Body of pancreas (tissue), 4 donors: Measurements from ENCODE around the gene DHCR7. TPM values are rescaled to one million over a fixed set of nuclear protein-coding genes. Genes with fewer than 3 reads are reported as not detected.

Experiments used
- ATAC-seq: fragments of 150-250 bp; one replicate; pipeline ENCODE4 v1.9.1; 2016
- DNase-seq, 4 donors: peaks; one replicate each; pipeline ENCODE4 v3.0.0-alpha.2; 2019
- H3K27ac ChIP-seq, 4 donors: fragments of 200-600 bp; sonication (generic); 1 replicate in 3 of 4; 2 replicates in 1 of 4; pipeline versions ENCODE4 v1.5.1 to v1.6.1; 2016 to 2019; ENCODE audit warnings: mild to moderate bottlenecking in 1 of 4, mixed read lengths in 1 of 4, moderate library complexity in 1 of 4
- H3K27me3 ChIP-seq, 2 donors: fragments of 200-600 bp; sonication (generic); one replicate each; pipeline ENCODE4 v1.6.0; 2016; ENCODE audit warnings: mild to moderate bottlenecking in 1 of 2
- H3K36me3 ChIP-seq, 2 donors: fragments of 200-600 bp; sonication (generic); replicated peaks in 1 of 2; 2 replicates each; pipeline ENCODE4 v1.5.1; 2016; ENCODE audit warnings: low read depth in 2 of 2; ENCODE audit not compliant: insufficient read depth in 1 of 2
- H3K4me1 ChIP-seq: fragments of 200-600 bp; sonication (generic); one replicate; pipeline ENCODE4 v1.6.0; 2016
- H3K4me3 ChIP-seq, 2 donors: fragments of 200-600 bp; sonication (generic); 1 replicate in 1 of 2; 2 replicates in 1 of 2; pipeline ENCODE4 v1.5.1; 2016 to 2019
- H3K9me3 ChIP-seq, 3 donors: fragments of 200-600 bp; sonication (generic); 1 replicate in 2 of 3; 2 replicates in 1 of 3; pipeline ENCODE4 v1.5.1; 2016
- POLR2A ChIP-seq, 3 donors: fragments of 450-650 bp; IDR thresholded peaks; one replicate each; pipeline ENCODE4 v1.6.1; 2016; ENCODE audit warnings: antibody characterized with exemption in 3 of 3, mild to moderate bottlenecking in 2 of 3
- WGBS, 2 donors: methylation state at CpG; one replicate each; pipeline ENCODE4 v1.1.5; 2017; 5-methylcytosine and 5-hydroxymethylcytosine counted together
- intact Hi-C: fragments of 100-400 bp; cut with DNase I; formaldehyde crosslinking; loops from one replicate; pipeline ENCODE4 v1.15.1; 2023
- total RNA-seq, 2 donors: library from RNA; depleted of rRNA; stranded (reverse); fragments of >200 nt; gene quantifications; one replicate each; pipeline ENCODE4 v1.1.0, GENCODE V29; 2016
- TF ChIP-seq, protein P1 (sequence below), 7 experiments: fragments of 450-650 bp in 4 of 7; fragments of 200-600 bp in 3 of 7; sonication (generic) in 3 of 7; IDR thresholded peaks; one replicate each; pipeline ENCODE4 v1.5.1; 2016 to 2019; ENCODE audit warnings: antibody characterized with exemption in 7 of 7

DHCR7 gene
- total RNA-seq, 2 donors from 2014 or later: 15.8 to 16.2 TPM

DNA sequence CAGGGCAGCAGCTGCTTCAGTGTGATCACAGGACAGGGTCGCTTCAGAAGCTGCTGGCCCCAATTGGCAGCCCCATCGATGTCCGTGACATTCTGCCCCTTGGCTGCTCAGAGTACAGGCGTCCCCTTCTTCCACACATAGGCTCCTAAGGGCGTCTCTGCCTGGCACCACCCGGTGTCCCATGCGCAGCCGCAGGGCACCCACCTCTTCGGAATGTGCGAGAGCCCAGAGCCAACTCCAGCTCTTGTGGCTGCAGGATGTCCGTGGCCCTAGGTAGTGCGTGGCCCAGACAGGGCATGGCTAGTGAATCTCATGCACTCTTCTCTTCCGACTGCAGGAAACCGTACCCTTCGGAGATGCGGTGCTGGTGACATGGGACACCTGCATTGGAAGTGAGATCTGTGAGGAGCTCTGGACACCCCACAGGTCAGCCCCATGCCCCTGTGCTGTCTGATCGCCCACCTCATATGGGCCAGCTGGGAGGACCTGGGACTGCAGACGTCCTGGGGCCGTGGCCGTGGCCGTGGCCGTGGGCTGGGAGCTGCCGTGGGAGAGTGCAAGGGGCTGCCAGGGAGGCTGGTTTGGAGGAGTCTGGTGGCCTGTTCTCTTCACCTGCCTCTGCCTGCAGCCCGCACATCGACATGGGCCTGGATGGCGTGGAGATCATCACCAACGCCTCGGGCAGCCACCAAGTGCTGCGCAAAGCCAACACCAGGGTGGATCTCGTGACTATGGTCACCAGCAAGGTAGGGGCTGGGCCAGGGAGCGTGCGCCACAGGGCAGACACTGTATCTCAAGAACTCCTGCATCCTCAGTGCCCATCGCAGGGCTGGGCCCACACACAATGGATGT lies 25.0 kb upstream of the DHCR7 start:
- WGBS, 2 donors: 96 to 98% methylated on average over 18 to 31 of the region's 33 CpGs
- Histone ChIP-seq H3K4me3 (no peak overlapping the region), H3K36me3 (peaks cover 0 to 26% of the 10 kb centered on the region in 2 donors), H3K9me3 (no peaks in the 10 kb centered on the region), H3K27ac (no peak overlapping the region), H3K27me3 (no peaks in the 10 kb centered on the region), H3K4me1 (no peaks in the 10 kb centered on the region)
- no peak for ATAC-seq
- TF ChIP-seq, protein P1, sequence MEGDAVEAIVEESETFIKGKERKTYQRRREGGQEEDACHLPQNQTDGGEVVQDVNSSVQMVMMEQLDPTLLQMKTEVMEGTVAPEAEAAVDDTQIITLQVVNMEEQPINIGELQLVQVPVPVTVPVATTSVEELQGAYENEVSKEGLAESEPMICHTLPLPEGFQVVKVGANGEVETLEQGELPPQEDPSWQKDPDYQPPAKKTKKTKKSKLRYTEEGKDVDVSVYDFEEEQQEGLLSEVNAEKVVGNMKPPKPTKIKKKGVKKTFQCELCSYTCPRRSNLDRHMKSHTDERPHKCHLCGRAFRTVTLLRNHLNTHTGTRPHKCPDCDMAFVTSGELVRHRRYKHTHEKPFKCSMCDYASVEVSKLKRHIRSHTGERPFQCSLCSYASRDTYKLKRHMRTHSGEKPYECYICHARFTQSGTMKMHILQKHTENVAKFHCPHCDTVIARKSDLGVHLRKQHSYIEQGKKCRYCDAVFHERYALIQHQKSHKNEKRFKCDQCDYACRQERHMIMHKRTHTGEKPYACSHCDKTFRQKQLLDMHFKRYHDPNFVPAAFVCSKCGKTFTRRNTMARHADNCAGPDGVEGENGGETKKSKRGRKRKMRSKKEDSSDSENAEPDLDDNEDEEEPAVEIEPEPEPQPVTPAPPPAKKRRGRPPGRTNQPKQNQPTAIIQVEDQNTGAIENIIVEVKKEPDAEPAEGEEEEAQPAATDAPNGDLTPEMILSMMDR (IDR thresholded peaks at IDR 0.05): no peak
- TF ChIP-seq POLR2A (IDR thresholded peaks at IDR 0.05): no peak
- intact Hi-C loops: no loop called here
- no peak for DNase-seq

DNA sequence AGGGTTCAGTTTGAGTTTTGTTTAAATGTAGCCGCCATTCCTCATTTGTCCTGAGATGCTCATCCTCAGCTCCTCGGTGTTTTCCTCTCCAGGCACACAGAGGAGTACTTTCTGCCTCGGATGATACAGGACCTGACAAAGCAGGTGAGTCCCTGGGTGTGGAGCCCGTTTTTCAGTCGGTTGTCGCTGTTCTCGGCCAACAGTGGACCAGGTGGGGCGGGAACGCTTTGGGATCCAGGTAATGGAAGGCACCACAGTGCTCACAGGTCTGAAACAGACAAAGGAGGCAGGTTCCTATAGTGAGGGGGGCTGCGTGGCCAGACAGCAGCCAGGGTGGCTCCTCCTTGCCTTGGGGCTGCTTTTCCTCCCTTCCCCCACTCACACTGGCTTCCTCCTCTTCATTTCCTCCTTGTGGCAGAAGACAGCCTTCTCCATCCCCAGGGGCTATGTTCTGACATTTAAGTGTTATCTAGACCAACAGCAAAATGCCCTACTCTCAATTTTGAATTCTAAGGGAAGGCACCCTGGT lies 24.2 kb upstream of the DHCR7 start:
- Histone ChIP-seq H3K4me3 (no peak overlapping the region), H3K27me3 (no peaks in the 10 kb centered on the region), H3K4me1 (no peaks in the 10 kb centered on the region), H3K36me3 (peaks cover 0 to 26% of the 10 kb centered on the region in 2 donors), H3K27ac (no peak overlapping the region), H3K9me3 (no peaks in the 10 kb centered on the region)
- TF ChIP-seq, protein P1 (IDR thresholded peaks at IDR 0.05): no peak
- TF ChIP-seq POLR2A (IDR thresholded peaks at IDR 0.05): no peak
- WGBS, 2 donors: 82 to 85% methylated on average over 10 of the region's 10 CpGs
- ATAC-seq: no peak
- DNase-seq: no peak
- intact Hi-C loops: no loop called here

- no peak overlapping the region for H3K27ac ChIP-seq
- H3K27me3 ChIP-seq: no peaks in the 10 kb centered on the region
- no peak for TF ChIP-seq POLR2A (IDR thresholded peaks at IDR 0.05)
- TF ChIP-seq, protein P1 (IDR thresholded peaks at IDR 0.05): no peak
- peaks cover 0 to 26% of the 10 kb centered on the region in 2 donors for H3K36me3 ChIP-seq
- H3K4me1 ChIP-seq: no peaks in the 10 kb centered on the region
- intact Hi-C loops: no loop called here
- ATAC-seq (no peak), DNase-seq (no peak)
- H3K4me3 ChIP-seq: no peak overlapping the region
- WGBS, 2 donors: 78 to 85% methylated on average over 6 of the region's 6 CpGs
- H3K9me3 ChIP-seq: no peaks in the 10 kb centered on the region
These were observed 22.8 kb upstream of the DHCR7 start for GRCh38 chr11:71470946-71471345.

- DNase-seq: no peak
- H3K27ac ChIP-seq: no peak overlapping the region
- intact Hi-C loops: no loop called here
- ATAC-seq: no peak
- 94 to 97% methylated on average over 6 of the region's 6 CpGs for whole genome bisulfite sequencing, 2 donors
- peaks cover 0 to 4% of the 10 kb centered on the region in 2 donors for H3K36me3 ChIP-seq
- TF ChIP-seq POLR2A (IDR thresholded peaks at IDR 0.05): no peak
- TF ChIP-seq, protein P1 (IDR thresholded peaks at IDR 0.05): no peak
- no peak overlapping the region for H3K4me3 ChIP-seq
- no peaks in the 10 kb centered on the region for H3K27me3 ChIP-seq
- no peaks in the 10 kb centered on the region for H3K9me3 ChIP-seq
- H3K4me1 ChIP-seq: no peaks in the 10 kb centered on the region
These were observed 19.0 kb upstream of the DHCR7 start for GRCh38 chr11:71467164-71467563.
